ENCODE results near the gene TPT1.

DNA sequence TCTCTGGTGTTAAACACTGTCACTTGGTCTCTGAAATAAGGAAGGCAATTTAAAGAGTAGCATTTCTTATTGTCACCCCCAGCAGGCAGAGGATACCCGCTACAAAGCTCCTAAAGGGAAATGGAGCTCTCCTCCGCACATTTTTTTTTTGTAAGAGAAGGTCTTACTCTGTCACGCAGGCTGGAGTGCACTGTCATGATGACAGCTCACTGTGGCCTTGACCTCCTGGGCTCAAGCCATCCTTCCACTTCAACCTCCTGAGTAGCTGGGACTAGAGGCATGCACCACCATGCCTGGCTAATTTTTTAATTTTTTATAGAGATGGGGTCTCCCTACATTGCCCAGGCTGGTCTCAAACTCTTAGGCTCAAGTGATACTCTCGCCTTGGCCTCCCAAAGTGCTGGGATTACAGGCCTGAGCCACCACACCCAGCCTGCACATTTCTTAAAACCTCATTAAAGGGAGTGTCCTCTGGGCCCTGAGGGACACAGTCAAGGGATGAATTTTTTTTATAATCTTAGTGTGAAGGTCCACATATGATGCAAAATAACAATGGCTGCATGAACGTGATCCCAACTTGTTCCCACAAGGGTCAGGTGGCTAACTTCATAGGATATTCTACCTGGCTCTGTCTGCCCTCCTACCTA, 45.0 kb upstream of the TPT1 start:
- no peak for TF ChIP-seq POLR2A (IDR thresholded peaks at IDR 0.05; ENCODE audit: extremely low read depth, insufficient read length)
- TF ChIP-seq, protein P1, sequence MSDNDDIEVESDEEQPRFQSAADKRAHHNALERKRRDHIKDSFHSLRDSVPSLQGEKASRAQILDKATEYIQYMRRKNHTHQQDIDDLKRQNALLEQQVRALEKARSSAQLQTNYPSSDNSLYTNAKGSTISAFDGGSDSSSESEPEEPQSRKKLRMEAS (IDR thresholded peaks at IDR 0.05; ENCODE audit: low read depth, low read length) = no peak
- TF ChIP-seq, protein P2, sequence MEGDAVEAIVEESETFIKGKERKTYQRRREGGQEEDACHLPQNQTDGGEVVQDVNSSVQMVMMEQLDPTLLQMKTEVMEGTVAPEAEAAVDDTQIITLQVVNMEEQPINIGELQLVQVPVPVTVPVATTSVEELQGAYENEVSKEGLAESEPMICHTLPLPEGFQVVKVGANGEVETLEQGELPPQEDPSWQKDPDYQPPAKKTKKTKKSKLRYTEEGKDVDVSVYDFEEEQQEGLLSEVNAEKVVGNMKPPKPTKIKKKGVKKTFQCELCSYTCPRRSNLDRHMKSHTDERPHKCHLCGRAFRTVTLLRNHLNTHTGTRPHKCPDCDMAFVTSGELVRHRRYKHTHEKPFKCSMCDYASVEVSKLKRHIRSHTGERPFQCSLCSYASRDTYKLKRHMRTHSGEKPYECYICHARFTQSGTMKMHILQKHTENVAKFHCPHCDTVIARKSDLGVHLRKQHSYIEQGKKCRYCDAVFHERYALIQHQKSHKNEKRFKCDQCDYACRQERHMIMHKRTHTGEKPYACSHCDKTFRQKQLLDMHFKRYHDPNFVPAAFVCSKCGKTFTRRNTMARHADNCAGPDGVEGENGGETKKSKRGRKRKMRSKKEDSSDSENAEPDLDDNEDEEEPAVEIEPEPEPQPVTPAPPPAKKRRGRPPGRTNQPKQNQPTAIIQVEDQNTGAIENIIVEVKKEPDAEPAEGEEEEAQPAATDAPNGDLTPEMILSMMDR (IDR thresholded peaks at IDR 0.05; ENCODE audit: low read depth, low read length) = no peak
- TF ChIP-seq MYC (IDR thresholded peaks at IDR 0.05; ENCODE audit: low read depth, low read length) = no peak
